IMR-90 (cell line): ENCODE data around the gene ADD2. TPM values are rescaled to one million over a fixed set of nuclear protein-coding genes. Genes with fewer than 3 reads are reported as not detected.

Source experiments
- ATAC-seq: fragments of 200-7000 bp; cut with Tn5 transposase; 2 replicates; pipeline ENCODE4 v1.9.1; 2020; ENCODE audit warnings: low read depth, mild to moderate bottlenecking, moderate library complexity
- BruUV-seq: library from RNA; stranded (reverse); fragments of 400-500 nt; replicated peaks from 2 replicates; lab custom pipeline; 2021; lab: Mats Ljungman, UMichigan
- CTCF ChIA-PET: fragments of 300-600 bp; formaldehyde crosslinking; extraction: SDS; loops from one replicate; lab custom pipeline; 2021; ENCODE audit warnings: antibody characterized with exemption; lab: Yijun Ruan, JAX
- POLR2A ChIA-PET: fragments of 300-600 bp; sonication (Branson Sonifier 250); formaldehyde crosslinking; loops from one replicate; lab custom pipeline; 2022; ENCODE audit warnings: antibody characterized with exemption; ENCODE audit not compliant: unreplicated experiment; lab: Charles Lee
- DNase-seq: peaks from one replicate; pipeline ENCODE4 v3.0.0; 2013
- H2AFZ ChIP-seq: replicated peaks from 2 replicates; pipeline ENCODE3; 2013; ENCODE audit warnings: low read length, mild to moderate bottlenecking; ENCODE audit not compliant: poor library complexity
- H2AK5ac ChIP-seq: 2 replicates; pipeline ENCODE4 v1.6.1; 2013; ENCODE audit warnings: low read depth, low read length, inconsistent platforms
- H2AK9ac ChIP-seq: replicated peaks from 2 replicates; pipeline ENCODE3; 2013; ENCODE audit warnings: mild to moderate bottlenecking, low read depth, low read length, moderate library complexity; ENCODE audit not compliant: poor library complexity
- H2BK120ac ChIP-seq: 2 replicates; pipeline ENCODE4 v1.6.1; 2013; ENCODE audit warnings: low read depth, low read length, inconsistent platforms
- H2BK15ac ChIP-seq: 3 replicates; pipeline ENCODE4 v1.6.1; 2013; ENCODE audit warnings: low read depth, low read length, inconsistent platforms
- H2BK20ac ChIP-seq: 2 replicates; pipeline ENCODE4 v1.6.1; 2013; ENCODE audit warnings: low read depth, mild to moderate bottlenecking, inconsistent platforms, low read length, moderate library complexity
- H2BK5ac ChIP-seq: 2 replicates; pipeline ENCODE4 v1.6.1; 2013; ENCODE audit warnings: mild to moderate bottlenecking, low read depth, low read length, inconsistent platforms; ENCODE audit not compliant: poor library complexity, severe bottlenecking
- H3K14ac ChIP-seq: replicated peaks from 2 replicates; pipeline ENCODE4 v1.6.1; 2013; ENCODE audit warnings: low read depth, low read length, inconsistent platforms
- H3K18ac ChIP-seq: 2 replicates; pipeline ENCODE4 v1.6.1; 2013; ENCODE audit warnings: low read depth, low read length, control low read depth
- H3K23ac ChIP-seq: 2 replicates; pipeline ENCODE4 v1.6.1; 2013; ENCODE audit warnings: low read depth, low read length, inconsistent platforms
- H3K27ac ChIP-seq: 2 replicates; pipeline ENCODE4 v1.5.1; 2013; ENCODE audit warnings: mild to moderate bottlenecking, control low read depth, low read length; ENCODE audit not compliant: insufficient read depth
- H3K27me3 ChIP-seq: 2 replicates; pipeline ENCODE4 v1.6.1; 2013; ENCODE audit warnings: low read length; ENCODE audit not compliant: control insufficient read depth, insufficient read depth
- H3K36me3 ChIP-seq: 2 replicates; pipeline ENCODE4 v1.6.1; 2013; ENCODE audit warnings: low read length, mixed read lengths; ENCODE audit not compliant: control insufficient read depth, insufficient read depth
- H3K4ac ChIP-seq: 2 replicates; pipeline ENCODE4 v1.6.1; 2013; ENCODE audit warnings: low read depth, low read length, inconsistent platforms
- H3K4me1 ChIP-seq: 2 replicates; pipeline ENCODE4 v1.6.1; 2013; ENCODE audit warnings: low read length, mixed read lengths; ENCODE audit not compliant: control insufficient read depth, insufficient read depth
- H3K4me2 ChIP-seq: 2 replicates; pipeline ENCODE4 v1.6.1; 2013; ENCODE audit warnings: low read depth, mild to moderate bottlenecking, control low read depth, low read length, moderate library complexity
- H3K4me3 ChIP-seq: 2 replicates; pipeline ENCODE4 v1.5.1; 2013; ENCODE audit warnings: low read depth, mild to moderate bottlenecking, control low read depth, low read length, moderate library complexity; ENCODE audit not compliant: insufficient read depth
- H3K56ac ChIP-seq: 2 replicates; pipeline ENCODE4 v1.6.1; 2013; ENCODE audit warnings: low read length, inconsistent platforms; ENCODE audit not compliant: insufficient read depth; ENCODE audit errors: extremely low read depth
- H3K79me1 ChIP-seq, 2 experiments: 2 replicates each; pipeline ENCODE4 v1.6.1; 2013; ENCODE audit warnings: low read length in 2 of 2, inconsistent platforms in 1 of 2, low read depth in 1 of 2
- H3K9ac ChIP-seq: 2 replicates; pipeline ENCODE4 v1.6.1; 2013; ENCODE audit warnings: low read depth, low read length, control low read depth
- H3K9me1 ChIP-seq: 2 replicates; pipeline ENCODE4 v1.6.1; 2013; ENCODE audit warnings: low read length, inconsistent platforms; ENCODE audit not compliant: insufficient read depth
- H3K9me3 ChIP-seq: 2 replicates; pipeline ENCODE4 v1.6.1; 2013; ENCODE audit warnings: low read length; ENCODE audit not compliant: control insufficient read depth, insufficient read depth
- H4K20me1 ChIP-seq: 2 replicates; pipeline ENCODE4 v1.6.1; 2013; ENCODE audit warnings: low read length, inconsistent platforms; ENCODE audit not compliant: insufficient read depth
- H4K5ac ChIP-seq: 2 replicates; pipeline ENCODE4 v1.6.1; 2013; ENCODE audit warnings: mild to moderate bottlenecking, low read depth, low read length, control low read depth
- H4K8ac ChIP-seq, 2 experiments: 2 replicates each; pipeline ENCODE4 v1.6.1; 2013; ENCODE audit warnings: low read depth in 2 of 2, low read length in 2 of 2, control low read depth in 1 of 2, inconsistent platforms in 1 of 2
- H4K91ac ChIP-seq: 2 replicates; pipeline ENCODE4 v1.6.1; 2013; ENCODE audit warnings: low read depth, low read length, inconsistent platforms; ENCODE audit not compliant: insufficient read depth
- CTCF ChIP-seq: conservative IDR thresholded peaks from 2 replicates; pipeline ENCODE4 v1.5.1; 2012; ENCODE audit warnings: mild to moderate bottlenecking, low read depth, low read length, improper control_type of control experiment
- MAZ ChIP-seq: IDR thresholded peaks from 2 replicates; pipeline ENCODE4 v1.6.1; 2012; ENCODE audit warnings: low read depth, mild to moderate bottlenecking, low read length, improper control_type of control experiment, moderate library complexity, borderline replicate concordance
- USF2 ChIP-seq: fragments of 150-350 bp; IDR thresholded peaks from 2 replicates; pipeline ENCODE4 v1.6.1; 2017; ENCODE audit warnings: mild to moderate bottlenecking, antibody characterized with exemption, low read length, low read depth
- WGBS, 2 experiments: methylation state at CpG; one replicate each; pipeline versions ENCODE4 v1.1.5 to v1.1.7; 2013; ENCODE audit warnings: missing lambda C conversion rate in 2 of 2; ENCODE audit not compliant: insufficient read length in 1 of 2; ENCODE audit errors: extremely low coverage in 2 of 2; 5-methylcytosine and 5-hydroxymethylcytosine counted together
- dilution Hi-C: fragments of 300-500 bp; cut with HindIII; formaldehyde crosslinking; loops from one replicate; pipeline ENCODE4 v1.14.3; 2018; ENCODE audit warnings: low sequenced_read_pairs; ENCODE audit not compliant: unreplicated experiment
- in situ Hi-C: fragments of 300-500 bp; cut with MboI; formaldehyde crosslinking; loops from 3 replicates; pipeline ENCODE4 v1.14.3; 2019; ENCODE audit warnings: low sequenced_read_pairs, inconsistent platforms, mixed read lengths
- intact Hi-C: fragments of 100-400 bp; cut with micrococcal nuclease; formaldehyde crosslinking; loops from 2 replicates; pipeline ENCODE4 v1.10.0; 2022
- polyA plus RNA-seq, 3 experiments: library from polyadenylated mRNA; depleted of rRNA; stranded (reverse); fragments of >200 nt; gene quantifications; 2 replicates each; pipeline ENCODE4 v1.2.3, GENCODE V29; 2012; ENCODE audit warnings: low replicate concordance in 1 of 3
- total RNA-seq: library from RNA; depleted of rRNA; stranded (reverse); fragments of >200 nt; gene quantifications from 2 replicates; pipeline ENCODE4 v1.2.3, GENCODE V29; 2012

The ADD2 gene
- total and polyA plus RNA-seq, 2 of the 4 experiments (the other 2 are of a cell fraction): not detected

- Histone ChIP-seq H3K23ac (no peak overlapping the region), H3K9me3 (no peaks in the 10 kb centered on the region), H2AFZ (no peak overlapping the region), H3K27me3 (peaks cover 2% of the 10 kb centered on the region), H4K8ac (no peak overlapping the region), H3K4me3 (no peak overlapping the region), H4K20me1 (no peaks in the 10 kb centered on the region), H3K27ac (no peak overlapping the region), H3K4me1 (no peaks in the 10 kb centered on the region), H3K4me2 (no peak overlapping the region), H2BK15ac (no peak overlapping the region), H3K36me3 (no peaks in the 10 kb centered on the region), H3K9me1 (no peaks in the 10 kb centered on the region), H3K79me1 (no peaks in the 10 kb centered on the region), H2AK9ac (no peak overlapping the region), H2BK20ac (no peak overlapping the region), H3K56ac (no peak overlapping the region), H2BK5ac (no peak overlapping the region), H3K4ac (no peak overlapping the region), H4K5ac (no peak overlapping the region), H2AK5ac (no peak overlapping the region), H4K91ac (no peak overlapping the region), H3K14ac (no peak overlapping the region), H2BK120ac (no peak overlapping the region), H3K9ac (no peak overlapping the region), H3K18ac (no peak overlapping the region)
- intact Hi-C loops (no loop called here), dilution Hi-C loops (no loop called here), in situ Hi-C loops (no loop called here)
- no TSS peak for BruUV-seq
- DNase-seq (no peak), ATAC-seq (no peak)
- WGBS, 2 experiments: no CpG with 5 or more reads among the region's 4 CpGs
- ChIA-PET POLR2A (no interaction called here), CTCF (no interaction called here)
- TF ChIP-seq CTCF (no peak), USF2 (no peak), MAZ (no peak)
These were observed 83.0 kb downstream of the ADD2 start for GRCh38 chr2:70684846-70685622.
